GM23338 (cell line): ENCODE results near the gene PLPP4. TPM values are rescaled to one million over a fixed set of nuclear protein-coding genes. Genes with fewer than 3 reads are reported as not detected.

Experiments
- CREB1 ChIP-seq: fragments of 250-450 bp; sonication (Bioruptor Pico); IDR thresholded peaks from 2 replicates; pipeline ENCODE4 v1.5.0; 2020; ENCODE audit warnings: low read depth, mild to moderate bottlenecking, moderate library complexity
- EZH2 ChIP-seq: fragments of 200-600 bp; sonication (generic); IDR thresholded peaks from one replicate; pipeline ENCODE4 v1.8.0; 2017; ENCODE audit warnings: antibody characterized with exemption, mild to moderate bottlenecking, low read depth; ENCODE audit not compliant: unreplicated experiment
- EZH2phosphoT487 ChIP-seq: fragments of 200-600 bp; sonication (generic); IDR thresholded peaks from one replicate; pipeline ENCODE4 v1.8.1; 2018; ENCODE audit warnings: antibody characterized with exemption; ENCODE audit not compliant: unreplicated experiment
- JUNB ChIP-seq: IDR thresholded peaks from one replicate; pipeline ENCODE4 v1.6.1; 2016; ENCODE audit warnings: antibody characterized with exemption; ENCODE audit not compliant: unreplicated experiment
- NANOG ChIP-seq: IDR thresholded peaks from 2 replicates; pipeline ENCODE4 v1.6.1; 2016; ENCODE audit warnings: antibody characterized with exemption, borderline replicate concordance
- polyA plus RNA-seq: library from polyadenylated mRNA; unstranded; fragments of >200 nt; fragmentation: Nextera tagmentation; extraction: Ambion mirVana; gene quantifications from 2 replicates; pipeline ENCODE4 v1.2.1, GENCODE V29; 2016
- total RNA-seq: library from RNA; depleted of rRNA; stranded (reverse); fragments of >200 nt; shearing (Covaris generic); gene quantifications from 2 replicates; pipeline ENCODE4 v1.2.3, GENCODE V29; 2014
- TF ChIP-seq, protein P1 (sequence below): fragments of 250-450 bp; sonication (Bioruptor Pico); IDR thresholded peaks from 2 replicates; pipeline ENCODE4 v1.5.0; 2020; ENCODE audit warnings: mild to moderate bottlenecking, moderate library complexity
- TF ChIP-seq, protein P2 (sequence below): IDR thresholded peaks from one replicate; pipeline ENCODE4 v1.6.1; 2018; ENCODE audit warnings: antibody characterized with exemption; ENCODE audit not compliant: unreplicated experiment

Gene PLPP4
- total and polyA plus RNA-seq, 2 experiments from 2014 or later, result 0.24 to 0.31 TPM

DNA sequence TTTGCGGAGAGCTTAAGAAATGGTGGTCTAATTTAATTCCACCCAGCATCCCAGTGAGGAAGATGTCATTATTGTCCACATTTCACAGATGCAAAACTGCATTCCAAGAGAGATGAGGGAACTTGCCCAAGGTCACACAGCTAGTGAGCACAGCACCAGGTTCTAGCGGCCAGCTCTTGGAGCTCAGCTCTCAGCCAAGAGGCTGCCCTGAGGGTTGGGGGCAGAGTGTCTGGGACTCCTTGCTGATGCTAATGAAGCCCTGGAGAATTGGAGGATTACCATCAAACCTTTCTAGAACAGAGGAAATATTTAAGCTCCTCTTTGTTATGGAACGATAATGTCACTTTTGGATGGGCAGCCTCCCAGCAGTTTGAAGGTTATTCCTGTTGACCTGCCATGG, 48.0 kb downstream of the PLPP4 start (continued):
- TF ChIP-seq, protein P1, sequence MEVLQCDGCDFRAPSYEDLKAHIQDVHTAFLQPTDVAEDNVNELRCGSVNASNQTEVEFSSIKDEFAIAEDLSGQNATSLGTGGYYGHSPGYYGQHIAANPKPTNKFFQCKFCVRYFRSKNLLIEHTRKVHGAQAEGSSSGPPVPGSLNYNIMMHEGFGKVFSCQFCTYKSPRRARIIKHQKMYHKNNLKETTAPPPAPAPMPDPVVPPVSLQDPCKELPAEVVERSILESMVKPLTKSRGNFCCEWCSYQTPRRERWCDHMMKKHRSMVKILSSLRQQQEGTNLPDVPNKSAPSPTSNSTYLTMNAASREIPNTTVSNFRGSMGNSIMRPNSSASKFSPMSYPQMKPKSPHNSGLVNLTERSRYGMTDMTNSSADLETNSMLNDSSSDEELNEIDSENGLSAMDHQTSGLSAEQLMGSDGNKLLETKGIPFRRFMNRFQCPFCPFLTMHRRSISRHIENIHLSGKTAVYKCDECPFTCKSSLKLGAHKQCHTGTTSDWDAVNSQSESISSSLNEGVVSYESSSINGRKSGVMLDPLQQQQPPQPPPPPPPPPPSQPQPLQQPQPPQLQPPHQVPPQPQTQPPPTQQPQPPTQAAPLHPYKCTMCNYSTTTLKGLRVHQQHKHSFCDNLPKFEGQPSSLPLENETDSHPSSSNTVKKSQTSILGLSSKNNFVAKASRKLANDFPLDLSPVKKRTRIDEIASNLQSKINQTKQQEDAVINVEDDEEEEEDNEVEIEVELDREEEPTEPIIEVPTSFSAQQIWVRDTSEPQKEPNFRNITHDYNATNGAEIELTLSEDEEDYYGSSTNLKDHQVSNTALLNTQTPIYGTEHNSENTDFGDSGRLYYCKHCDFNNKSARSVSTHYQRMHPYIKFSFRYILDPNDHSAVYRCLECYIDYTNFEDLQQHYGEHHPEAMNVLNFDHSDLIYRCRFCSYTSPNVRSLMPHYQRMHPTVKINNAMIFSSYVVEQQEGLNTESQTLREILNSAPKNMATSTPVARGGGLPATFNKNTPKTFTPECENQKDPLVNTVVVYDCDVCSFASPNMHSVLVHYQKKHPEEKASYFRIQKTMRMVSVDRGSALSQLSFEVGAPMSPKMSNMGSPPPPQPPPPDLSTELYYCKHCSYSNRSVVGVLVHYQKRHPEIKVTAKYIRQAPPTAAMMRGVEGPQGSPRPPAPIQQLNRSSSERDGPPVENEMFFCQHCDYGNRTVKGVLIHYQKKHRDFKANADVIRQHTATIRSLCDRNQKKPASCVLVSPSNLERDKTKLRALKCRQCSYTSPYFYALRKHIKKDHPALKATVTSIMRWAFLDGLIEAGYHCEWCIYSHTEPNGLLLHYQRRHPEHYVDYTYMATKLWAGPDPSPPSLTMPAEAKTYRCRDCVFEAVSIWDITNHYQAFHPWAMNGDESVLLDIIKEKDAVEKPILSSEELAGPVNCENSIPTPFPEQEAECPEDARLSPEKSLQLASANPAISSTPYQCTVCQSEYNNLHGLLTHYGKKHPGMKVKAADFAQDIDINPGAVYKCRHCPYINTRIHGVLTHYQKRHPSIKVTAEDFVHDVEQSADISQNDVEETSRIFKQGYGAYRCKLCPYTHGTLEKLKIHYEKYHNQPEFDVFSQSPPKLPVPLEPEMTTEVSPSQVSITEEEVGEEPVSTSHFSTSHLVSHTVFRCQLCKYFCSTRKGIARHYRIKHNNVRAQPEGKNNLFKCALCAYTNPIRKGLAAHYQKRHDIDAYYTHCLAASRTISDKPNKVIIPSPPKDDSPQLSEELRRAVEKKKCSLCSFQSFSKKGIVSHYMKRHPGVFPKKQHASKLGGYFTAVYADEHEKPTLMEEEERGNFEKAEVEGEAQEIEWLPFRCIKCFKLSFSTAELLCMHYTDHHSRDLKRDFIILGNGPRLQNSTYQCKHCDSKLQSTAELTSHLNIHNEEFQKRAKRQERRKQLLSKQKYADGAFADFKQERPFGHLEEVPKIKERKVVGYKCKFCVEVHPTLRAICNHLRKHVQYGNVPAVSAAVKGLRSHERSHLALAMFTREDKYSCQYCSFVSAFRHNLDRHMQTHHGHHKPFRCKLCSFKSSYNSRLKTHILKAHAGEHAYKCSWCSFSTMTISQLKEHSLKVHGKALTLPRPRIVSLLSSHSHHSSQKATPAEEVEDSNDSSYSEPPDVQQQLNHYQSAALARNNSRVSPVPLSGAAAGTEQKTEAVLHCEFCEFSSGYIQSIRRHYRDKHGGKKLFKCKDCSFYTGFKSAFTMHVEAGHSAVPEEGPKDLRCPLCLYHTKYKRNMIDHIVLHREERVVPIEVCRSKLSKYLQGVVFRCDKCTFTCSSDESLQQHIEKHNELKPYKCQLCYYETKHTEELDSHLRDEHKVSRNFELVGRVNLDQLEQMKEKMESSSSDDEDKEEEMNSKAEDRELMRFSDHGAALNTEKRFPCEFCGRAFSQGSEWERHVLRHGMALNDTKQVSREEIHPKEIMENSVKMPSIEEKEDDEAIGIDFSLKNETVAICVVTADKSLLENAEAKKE (CRISPR knock-in tag), result no peak
- TF ChIP-seq EZH2 (no peak), NANOG (no peak), EZH2phosphoT487 (no peak), JUNB (no peak), CREB1 (CRISPR knock-in tag) (no peak)
- TF ChIP-seq, protein P2, sequence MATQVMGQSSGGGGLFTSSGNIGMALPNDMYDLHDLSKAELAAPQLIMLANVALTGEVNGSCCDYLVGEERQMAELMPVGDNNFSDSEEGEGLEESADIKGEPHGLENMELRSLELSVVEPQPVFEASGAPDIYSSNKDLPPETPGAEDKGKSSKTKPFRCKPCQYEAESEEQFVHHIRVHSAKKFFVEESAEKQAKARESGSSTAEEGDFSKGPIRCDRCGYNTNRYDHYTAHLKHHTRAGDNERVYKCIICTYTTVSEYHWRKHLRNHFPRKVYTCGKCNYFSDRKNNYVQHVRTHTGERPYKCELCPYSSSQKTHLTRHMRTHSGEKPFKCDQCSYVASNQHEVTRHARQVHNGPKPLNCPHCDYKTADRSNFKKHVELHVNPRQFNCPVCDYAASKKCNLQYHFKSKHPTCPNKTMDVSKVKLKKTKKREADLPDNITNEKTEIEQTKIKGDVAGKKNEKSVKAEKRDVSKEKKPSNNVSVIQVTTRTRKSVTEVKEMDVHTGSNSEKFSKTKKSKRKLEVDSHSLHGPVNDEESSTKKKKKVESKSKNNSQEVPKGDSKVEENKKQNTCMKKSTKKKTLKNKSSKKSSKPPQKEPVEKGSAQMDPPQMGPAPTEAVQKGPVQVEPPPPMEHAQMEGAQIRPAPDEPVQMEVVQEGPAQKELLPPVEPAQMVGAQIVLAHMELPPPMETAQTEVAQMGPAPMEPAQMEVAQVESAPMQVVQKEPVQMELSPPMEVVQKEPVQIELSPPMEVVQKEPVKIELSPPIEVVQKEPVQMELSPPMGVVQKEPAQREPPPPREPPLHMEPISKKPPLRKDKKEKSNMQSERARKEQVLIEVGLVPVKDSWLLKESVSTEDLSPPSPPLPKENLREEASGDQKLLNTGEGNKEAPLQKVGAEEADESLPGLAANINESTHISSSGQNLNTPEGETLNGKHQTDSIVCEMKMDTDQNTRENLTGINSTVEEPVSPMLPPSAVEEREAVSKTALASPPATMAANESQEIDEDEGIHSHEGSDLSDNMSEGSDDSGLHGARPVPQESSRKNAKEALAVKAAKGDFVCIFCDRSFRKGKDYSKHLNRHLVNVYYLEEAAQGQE, result no peak
